ENCODE data around the gene NXPE3.

DNA sequence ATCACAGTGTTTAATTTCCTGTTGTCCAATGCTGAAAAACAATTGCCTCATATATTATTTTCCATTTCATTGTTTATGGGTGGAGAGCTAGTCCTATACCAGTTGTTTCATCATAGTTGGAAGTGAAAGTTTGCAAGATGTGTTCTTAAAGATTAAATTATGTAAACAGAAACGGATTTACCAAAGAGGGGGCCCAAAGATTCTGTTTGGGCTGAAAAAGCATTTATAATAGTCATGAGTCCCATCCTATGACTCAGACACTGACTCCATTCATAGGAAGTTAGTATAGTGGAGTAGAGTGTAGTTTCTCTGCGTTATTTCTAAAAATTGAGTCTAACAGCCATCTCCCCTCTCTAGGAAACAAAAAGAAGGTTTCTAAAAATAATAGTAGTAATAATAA, 94.6 kb downstream of the NXPE3 start:
- TF ChIP-seq, protein P1, sequence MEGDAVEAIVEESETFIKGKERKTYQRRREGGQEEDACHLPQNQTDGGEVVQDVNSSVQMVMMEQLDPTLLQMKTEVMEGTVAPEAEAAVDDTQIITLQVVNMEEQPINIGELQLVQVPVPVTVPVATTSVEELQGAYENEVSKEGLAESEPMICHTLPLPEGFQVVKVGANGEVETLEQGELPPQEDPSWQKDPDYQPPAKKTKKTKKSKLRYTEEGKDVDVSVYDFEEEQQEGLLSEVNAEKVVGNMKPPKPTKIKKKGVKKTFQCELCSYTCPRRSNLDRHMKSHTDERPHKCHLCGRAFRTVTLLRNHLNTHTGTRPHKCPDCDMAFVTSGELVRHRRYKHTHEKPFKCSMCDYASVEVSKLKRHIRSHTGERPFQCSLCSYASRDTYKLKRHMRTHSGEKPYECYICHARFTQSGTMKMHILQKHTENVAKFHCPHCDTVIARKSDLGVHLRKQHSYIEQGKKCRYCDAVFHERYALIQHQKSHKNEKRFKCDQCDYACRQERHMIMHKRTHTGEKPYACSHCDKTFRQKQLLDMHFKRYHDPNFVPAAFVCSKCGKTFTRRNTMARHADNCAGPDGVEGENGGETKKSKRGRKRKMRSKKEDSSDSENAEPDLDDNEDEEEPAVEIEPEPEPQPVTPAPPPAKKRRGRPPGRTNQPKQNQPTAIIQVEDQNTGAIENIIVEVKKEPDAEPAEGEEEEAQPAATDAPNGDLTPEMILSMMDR (IDR thresholded peaks at IDR 0.05), result no peak
- TF ChIP-seq POLR2A (IDR thresholded peaks at IDR 0.05) (no peak), EP300 (IDR thresholded peaks at IDR 0.05) (no peak)

Data from tibial nerve (tissue), 4 donors.